GM19438 (cell line): ENCODE measurements around the gene LTBP1.

Experiments
- ATAC-seq: cut with Tn5 transposase; IDR thresholded peaks from one replicate; pipeline ENCODE4 v1.9.1; 2021; ENCODE audit warnings: low read depth; ENCODE audit not compliant: unreplicated experiment

Gene LTBP1

DNA sequence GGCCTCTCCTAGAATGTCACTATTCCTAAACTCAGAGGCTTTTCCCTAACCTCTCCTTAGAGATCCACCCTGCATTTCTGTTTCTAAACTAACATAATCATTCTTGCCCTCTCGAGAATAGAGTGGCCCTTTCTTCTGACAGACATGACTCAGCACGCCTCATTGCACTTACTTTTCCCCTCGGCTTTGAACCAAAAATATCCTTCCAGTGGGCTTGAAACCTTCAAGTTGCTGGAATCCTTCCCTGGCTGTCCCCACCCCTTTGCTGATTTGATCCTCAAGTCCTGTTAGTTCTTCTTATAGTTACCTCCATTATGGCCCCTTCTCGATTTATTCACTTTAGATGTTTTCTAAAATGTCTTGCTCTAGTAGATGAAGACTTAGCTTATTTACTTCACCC, 158.0 kb downstream of the LTBP1 start:
- ATAC-seq: no peak

DNA sequence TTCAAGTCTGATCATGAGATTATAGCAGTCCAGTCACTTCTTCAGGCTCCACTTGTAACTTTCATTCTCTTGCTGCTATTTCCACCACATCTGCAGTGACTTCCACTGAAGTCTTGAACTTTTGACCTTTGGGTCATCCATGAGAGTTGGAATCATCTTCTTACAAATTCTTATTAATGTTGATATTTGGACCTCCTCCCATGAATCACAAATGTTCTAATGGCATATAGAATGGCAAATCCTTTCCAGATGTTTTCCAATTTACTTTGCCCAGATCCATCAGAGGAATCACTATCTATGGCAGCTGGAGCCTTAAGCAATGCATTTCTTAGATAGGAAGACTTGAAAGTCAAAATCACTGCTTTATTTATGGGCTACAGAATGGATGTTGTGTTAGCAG, 159.4 kb downstream of the LTBP1 start:
- no peak for ATAC-seq

DNA sequence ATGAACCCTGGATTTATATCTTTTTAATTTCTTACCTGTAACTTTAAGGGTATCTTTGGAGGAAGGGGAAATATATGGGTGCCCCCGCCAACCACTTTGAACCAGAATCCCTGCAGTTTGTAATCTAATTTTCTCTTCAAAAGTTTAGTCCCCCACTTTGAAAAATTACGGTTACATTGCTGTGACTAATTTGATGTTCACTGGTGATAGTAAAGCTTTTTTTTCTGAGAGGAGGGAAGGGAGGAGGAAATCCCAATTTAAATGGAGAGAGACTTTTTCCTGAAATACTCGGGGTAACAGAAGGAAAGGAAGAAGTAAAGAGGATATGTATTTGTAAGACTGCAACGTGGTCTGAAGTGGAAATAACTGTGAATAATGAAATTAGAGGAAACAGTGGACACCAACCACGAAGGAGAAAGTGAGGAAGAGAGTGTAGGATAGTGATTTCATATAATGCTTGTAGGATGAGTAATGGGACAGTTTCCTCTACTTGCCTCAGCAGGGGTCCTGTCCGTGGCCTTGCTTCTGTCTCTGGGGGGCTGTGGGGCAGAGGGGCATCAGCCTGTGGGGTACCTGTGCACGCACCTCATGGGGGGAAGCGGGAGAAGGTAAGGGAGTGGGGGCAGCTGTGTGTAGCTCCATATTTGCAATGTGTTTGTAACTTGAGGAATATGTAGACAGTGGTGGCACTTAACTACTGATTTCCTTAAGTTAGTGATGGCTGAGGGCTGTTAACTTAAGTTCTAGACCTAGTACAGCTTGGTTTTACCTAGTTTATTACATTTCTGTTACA, 161.1 kb downstream of the LTBP1 start:
- ATAC-seq: no peak

DNA sequence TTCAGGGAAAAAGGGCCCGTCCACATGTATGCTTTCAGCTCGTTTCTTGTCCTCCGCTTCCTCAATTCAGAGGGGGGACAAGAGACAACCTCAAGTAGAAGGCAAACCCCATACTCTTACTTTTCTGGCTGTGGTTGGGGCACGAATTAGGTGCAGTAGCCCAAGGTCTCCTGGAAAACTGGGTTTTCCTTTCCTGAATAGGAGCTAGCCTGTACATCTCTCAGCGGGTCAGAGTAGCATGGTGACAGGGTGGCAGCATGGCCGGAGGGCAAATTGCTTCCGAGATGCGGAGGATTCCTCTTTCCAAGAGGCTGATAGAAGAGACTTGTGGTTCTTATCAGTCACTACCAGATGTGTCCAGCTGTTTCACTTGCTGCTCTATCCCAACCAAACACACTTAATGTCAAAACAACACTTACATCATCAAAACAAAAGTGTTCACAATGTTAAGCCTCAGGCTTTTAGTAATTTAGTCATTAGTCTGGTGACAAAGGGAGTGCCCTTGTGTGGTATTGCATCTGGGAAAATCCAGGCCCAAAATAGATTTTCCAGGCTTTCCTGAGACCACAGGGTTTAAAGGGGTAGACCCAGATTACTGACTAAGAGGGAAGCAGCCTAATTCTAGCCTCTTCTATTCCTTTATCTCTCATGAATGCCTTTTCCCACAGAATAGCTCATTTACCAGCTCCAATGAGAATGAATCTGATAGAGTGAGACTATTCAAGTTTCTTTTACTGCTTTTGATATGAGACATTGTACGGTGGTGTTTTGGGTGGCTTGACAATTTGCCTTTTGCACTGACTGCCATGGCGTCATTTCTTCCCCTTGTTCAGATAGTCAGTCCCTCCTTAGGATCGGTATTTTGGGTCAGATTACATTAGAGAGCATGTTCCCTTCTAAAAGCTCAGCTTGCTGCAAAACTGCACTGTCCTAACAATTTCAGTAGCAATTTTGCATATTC, 162.0 kb downstream of the LTBP1 start:
- ATAC-seq: no peak

DNA sequence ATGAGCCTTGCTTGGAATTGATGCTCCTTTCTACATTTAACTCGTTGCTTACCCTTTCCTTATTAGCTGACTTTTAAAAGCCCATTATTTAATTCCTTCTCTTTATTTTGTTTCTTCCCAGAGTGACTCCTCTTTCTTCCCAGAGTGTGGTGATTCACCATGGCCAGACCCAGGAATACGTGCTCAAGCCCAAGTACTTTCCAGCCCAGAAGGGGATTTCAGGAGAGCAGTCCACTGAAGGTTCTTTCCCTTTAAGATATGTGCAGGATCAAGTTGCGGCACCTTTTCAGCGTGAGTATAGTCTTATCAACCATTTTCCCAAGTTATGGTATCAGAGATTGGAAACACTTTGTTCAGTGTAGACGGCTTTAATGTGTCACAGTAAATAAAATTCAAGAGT, 163.7 kb downstream of the LTBP1 start:
- no peak for ATAC-seq

DNA sequence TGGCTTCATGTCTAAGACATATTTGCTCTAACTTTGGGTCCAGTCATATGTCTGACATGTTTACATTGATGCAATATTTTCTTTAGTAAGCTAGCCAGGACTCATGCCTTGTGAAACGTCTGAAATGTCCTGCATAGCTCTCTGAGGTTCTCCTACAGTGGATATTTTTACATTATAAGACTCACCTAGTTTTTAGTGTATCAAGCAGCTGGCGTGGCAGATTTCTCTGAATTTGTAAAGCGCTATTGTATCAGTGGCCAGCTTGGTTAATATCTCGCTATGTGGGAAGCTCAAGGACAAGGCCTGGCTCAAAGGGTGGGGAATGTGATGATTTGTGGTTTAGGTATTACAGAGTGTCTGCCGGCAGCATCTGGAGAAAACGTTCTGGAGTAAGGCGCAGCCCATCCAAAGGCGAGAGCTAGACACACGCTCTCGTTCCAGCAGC, 164.3 kb downstream of the LTBP1 start:
- no peak for ATAC-seq

DNA sequence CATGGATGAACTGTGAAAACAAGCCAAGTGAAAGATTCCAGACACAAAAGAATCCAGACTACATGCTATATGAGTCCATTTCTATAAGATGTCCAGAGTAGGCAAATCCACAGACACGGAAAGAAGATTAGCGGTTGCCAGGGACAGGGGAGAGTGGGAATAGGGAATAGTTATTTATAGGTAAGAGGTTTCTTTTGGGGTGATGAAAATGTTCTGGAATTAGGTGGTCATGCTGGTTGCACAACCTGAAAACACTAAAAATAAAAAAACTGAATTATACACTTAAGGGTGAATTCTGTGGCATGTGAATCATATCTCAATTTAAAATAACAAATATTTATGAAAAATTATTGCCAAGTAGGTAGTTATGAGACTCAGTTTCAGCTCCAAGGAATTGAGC, 168.4 kb downstream of the LTBP1 start:
- no peak for ATAC-seq

DNA sequence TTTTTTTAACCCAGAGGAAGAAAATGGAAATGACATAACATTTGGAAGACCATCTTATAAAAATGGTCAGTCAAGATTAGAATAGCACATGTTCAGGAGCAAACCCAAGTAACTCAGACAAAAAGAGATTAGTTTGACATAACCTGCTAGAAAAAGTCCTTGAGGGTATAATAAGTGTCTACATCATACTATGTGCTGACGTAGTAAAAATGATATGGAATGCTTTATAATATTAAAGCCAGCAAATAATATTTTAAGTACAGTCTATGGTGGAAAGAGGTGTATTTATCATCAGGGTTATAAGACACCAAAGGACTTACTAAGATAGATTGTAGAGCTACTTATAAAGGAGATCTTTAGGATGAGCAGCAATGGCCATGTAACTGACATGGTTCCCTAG, 169.0 kb downstream of the LTBP1 start:
- no peak for ATAC-seq

DNA sequence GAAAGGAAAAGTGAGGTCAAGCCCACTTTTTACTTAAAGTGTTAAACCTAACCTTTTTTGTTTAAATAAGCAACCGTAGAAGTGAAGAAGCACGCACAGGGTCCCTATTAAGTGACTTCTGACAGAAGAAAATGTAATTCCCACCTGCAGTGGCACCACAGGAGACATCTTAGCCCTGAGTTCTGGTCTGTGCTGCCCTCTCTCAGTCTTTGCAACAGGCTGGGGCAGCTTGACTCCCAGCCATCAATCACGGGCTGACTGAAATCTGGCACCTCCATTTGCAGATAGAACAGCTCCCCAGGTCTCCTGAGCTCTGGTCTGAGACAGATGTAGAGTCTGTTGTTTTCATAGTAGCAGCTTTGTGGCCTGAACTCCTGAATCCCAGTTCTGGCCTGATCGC, 170.0 kb downstream of the LTBP1 start:
- ATAC-seq: no peak

DNA sequence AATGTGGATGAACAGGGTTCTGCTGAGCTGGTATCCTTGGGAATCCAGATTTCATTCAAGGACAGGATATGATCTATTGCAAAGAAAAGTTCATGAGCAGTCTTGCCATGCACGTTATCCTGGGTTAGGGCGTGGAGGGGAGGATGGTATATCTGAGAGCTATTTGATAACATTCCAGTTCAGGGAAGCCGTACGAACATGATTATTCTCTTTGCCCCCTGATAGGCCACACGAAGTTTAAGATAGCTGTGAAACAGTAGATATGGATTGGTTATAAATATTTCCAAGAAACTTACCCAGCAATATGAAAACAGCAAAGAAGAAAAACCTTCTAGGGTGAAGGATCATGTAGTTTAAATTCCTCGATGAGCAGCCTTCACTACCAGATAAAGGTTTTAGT, 171.9 kb downstream of the LTBP1 start:
- ATAC-seq: no peak

DNA sequence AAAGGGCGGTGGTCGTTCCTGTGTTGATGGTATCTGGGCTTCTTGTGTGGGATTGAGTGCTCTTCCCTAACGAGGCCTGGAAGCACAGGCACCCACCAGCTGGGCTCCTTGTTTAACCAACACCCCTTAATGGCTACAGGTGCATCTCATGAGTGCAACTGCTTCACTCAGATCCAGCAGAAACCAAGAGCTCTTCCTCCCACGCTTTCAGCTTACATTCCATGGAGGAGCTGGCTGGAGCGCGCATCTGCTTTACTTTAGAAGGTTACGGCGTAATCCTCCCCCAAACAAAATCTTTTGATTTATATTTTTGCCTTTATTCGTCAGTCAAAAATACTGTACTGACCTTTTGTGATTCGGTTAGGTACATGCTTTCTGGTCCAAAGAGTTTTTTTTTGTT, 174.7 kb downstream of the LTBP1 start:
- no peak for ATAC-seq

DNA sequence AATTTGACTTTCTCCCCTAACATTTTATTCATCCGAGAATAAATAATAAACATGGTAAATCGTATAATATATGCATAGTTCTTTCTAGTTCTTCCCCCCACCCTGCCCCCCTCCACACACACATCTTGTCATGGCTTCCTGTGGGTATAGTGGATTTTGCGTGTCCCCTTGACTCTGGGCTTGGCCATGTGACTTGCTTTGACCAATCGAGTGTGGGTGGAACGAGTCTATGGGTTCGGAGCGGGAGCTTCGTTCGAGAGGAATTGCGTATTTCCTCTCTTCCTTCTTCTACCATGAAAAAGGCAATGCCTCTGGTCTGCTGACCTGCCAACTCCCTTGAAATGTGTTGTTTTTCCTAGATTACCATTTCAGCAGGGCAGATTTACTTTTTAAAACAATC, 175.2 kb downstream of the LTBP1 start:
- ATAC-seq: no peak

DNA sequence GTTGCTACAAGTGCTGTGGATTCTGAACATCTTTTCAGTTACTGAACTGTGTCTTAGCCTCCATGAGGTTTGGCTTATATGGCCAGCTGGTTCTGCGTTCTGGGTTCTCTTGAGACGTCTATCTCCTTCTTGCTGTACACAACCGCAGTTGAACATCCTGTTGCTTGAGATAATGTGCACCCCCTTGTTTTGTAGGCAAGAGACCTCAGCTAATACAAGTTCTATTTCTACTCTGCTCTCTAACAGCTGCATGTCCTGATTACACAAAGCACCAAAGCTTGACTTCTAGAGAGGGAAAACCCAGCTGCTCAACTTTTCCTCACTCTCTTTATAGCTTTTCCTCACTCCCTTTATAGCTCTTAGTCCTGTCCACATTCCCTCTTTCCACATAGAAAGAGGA, 176.0 kb downstream of the LTBP1 start:
- ATAC-seq: no peak

DNA sequence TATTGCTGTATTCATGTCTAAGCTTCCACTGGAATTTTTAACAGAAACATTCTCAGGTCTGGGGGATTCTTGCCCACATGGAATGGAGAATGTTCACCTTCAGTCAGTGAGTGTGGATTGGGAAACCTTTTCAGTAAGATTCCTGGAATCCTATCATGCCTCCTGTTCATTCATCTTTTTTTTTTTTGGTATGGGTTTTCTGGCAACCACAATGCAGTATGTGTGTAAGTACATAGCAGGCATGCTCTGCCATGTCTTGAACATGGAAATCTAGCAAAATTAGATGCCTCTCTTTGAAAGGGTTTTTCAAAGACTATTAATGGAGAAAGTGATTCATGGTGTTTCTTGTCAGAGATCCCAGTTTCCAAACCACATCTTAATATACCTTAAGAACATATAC, 176.5 kb downstream of the LTBP1 start:
- ATAC-seq: no peak

DNA sequence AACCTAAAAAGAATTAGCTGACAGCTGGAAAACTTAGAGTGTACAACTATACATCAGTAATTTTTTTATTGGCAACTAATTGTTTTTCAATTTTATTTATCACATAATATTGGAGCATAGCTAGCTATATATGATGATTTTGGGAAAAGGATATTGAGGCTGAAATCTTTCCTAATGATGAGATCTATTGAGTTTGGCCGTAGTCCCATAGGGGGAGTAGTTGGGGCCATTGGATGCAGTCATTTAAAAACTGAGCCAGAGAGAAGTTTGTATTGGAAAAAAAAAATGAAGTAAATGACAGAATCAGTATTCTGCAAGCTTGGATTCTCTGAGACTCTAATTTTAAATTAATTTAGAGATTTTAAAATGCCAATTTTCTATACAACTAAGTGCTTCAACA, 179.8 kb downstream of the LTBP1 start:
- no peak for ATAC-seq

DNA sequence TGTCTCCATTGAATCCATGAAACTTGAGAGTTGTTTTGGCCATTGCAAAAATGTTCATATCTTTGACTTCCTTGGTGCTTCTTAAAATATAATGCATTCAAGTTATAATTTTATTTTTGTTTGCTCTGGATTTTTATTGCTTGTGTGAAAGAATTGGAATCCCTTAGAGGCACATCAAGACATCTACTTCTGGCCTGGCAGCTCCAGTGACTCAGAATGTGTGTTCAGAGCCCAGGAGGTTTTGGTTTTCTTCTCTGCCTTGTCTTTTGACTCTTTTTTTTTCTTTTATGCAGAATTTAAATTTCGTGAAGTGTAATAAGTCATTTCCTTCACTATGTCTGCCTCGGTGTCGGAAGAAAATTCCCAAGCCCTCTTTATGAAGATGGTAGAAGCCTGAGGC, 180.2 kb downstream of the LTBP1 start:
- ATAC-seq: no peak

DNA sequence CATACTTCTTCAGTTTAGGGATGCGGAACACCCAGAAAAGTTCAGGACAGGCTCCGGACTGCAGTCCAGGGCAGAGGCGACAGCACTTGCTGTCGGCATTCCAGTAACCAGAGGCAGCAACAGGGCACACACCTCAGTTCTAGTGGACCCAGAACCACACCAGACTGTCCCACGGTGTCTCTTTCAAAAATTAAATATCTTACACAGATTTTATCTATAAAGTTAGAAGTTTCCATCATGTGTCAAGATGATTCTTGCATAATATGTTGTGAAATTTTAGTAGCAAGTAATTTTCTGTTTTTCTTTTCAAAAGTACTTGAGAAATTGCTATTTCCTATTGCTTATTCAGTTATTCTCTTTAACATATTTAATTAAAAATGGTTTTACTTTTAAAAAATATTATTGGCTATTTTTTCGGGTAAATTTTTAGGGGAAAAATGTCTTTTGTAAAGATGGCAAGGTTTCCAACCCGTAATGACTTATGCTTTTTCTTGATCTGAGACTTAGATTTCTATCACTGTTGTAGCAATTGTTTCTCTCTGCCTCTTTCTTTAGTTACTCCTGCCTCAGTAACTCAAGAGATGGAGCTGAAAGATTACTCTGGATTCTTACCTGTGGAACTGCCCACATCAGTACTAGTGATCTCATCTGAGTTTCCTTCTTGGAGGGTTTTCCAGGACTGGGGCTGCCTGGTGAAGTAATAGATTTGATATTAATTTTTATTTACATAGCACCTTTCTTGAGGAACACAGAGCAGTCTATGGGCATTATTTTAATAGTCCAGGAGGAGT, 182.7 kb downstream of the LTBP1 start:
- ATAC-seq: no peak

DNA sequence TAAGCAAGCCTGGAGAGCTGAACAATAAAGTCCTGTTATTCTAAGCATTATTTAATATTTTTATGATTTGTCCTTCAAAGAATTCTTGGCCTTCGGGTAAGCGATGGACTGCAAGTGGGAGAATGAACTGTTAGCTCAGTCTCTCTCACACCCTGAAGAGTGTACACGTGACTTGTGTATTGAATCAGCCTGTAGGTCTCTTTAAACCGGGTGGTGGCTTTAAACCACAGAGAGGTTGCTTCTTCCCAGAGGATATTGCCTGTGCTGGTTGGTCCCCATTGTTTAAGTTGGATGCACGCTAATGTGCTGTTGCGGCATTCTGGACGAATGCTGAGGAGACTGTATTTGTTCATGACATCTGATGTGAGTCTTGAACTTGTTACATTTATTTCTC, 183.3 kb downstream of the LTBP1 start:
- no peak for ATAC-seq

DNA sequence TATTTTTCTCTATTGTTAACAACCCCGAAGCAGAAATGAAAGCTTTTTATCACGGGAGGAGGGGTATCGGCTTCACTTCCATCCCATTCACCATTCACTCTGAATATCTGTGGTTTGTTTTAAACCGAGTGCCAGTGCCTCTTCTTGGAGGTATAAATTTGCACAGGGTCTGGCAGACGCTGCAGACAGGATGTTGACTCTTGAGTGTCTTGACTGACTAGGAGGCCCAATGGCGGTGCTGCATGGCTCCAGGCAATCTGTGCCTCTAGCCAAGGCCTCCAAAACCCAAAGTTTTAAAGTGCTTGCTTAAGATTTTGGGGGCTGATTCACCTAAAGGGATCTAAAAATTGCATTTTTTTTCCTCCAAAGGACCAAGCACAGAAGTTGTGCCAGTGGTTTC, 183.8 kb downstream of the LTBP1 start:
- ATAC-seq: no peak

DNA sequence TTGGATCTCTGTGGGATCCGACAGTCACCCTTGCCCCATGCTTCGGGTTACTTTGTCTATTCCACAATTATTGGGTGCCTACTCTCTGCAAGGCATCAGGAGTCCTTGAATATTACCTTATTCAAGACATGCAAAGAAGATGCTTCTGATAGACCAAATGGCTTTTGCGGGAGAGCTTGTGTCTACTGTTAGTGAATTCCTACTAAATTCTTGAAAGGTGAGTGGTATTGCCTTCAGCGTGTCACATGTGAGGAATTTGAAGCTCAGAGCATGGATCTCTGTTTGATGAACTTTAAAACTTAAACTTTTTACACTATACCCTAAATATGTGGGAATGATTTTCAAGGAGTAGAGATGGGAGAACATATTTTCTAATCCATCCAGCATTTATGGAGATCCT, 184.4 kb downstream of the LTBP1 start:
- ATAC-seq: no peak

DNA sequence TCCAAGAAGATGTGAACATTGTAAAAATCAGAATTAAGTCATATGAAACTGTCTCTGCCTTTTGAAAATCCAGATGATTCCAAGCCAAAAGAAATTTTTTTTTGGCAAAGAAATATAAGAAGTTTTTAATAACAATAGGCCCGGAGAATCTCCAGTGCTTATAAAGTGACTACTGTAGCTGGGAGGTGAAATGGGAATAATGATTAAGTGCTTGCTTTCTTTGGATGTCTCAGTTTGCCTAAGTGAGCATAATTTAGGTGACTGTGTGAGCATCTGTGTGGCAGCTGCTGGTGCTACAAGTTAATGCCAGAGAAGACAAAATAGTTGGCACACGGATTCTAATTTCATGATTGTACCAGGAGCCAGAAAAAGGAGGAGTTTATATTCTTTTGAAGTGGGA, 185.0 kb downstream of the LTBP1 start:
- ATAC-seq: no peak
